HG02623 (cell line): Measurements from ENCODE around the gene OTOGL.
A peak's percentile ranks its signal among the peaks of the same experiment; 100 is the strongest.
"Not testable (repeated sequence)": the region's sequence is repeated elsewhere in the genome, so short reads cannot be mapped to it uniquely, and the experiment has no call there.

Experiments used
- ATAC-seq: cut with Tn5 transposase; IDR thresholded peaks from one replicate; pipeline ENCODE4 v1.9.1; 2021; ENCODE audit warnings: moderate library complexity; ENCODE audit not compliant: unreplicated experiment

Gene OTOGL

GRCh38 chr12:80129895-80130530 lies 30.7 kb downstream of the OTOGL start:
- ATAC-seq: no peak

- ATAC-seq: no peak
Measured at GRCh38 chr12:80135624-80136023, 36.3 kb downstream of the OTOGL start.

- ATAC-seq: no peak
Measured at GRCh38 chr12:80140005-80140404, 40.7 kb downstream of the OTOGL start.

GRCh38 chr12:80142640-80143039 lies 43.3 kb downstream of the OTOGL start:
- ATAC-seq: no peak

- no peak for ATAC-seq
Measured at GRCh38 chr12:80143537-80143936, 44.2 kb downstream of the OTOGL start.

GRCh38 chr12:80149547-80150313 lies 50.4 kb downstream of the OTOGL start:
- not testable (repeated sequence) for ATAC-seq

- no peak for ATAC-seq
Measured at GRCh38 chr12:80151131-80151530, 51.8 kb downstream of the OTOGL start.

- ATAC-seq: no peak
Measured at GRCh38 chr12:80154261-80154660, 54.9 kb downstream of the OTOGL start.

GRCh38 chr12:80156306-80156705 lies 57.0 kb downstream of the OTOGL start:
- no peak for ATAC-seq

GRCh38 chr12:80157645-80158044 lies 58.3 kb downstream of the OTOGL start:
- no peak for ATAC-seq

- no peak for ATAC-seq
Measured at GRCh38 chr12:80161612-80162011, 62.3 kb downstream of the OTOGL start.

GRCh38 chr12:80162177-80162576 lies 62.8 kb downstream of the OTOGL start:
- ATAC-seq: no peak

GRCh38 chr12:80165746-80166145 lies 66.4 kb downstream of the OTOGL start:
- no peak for ATAC-seq

- ATAC-seq: no peak
Measured at GRCh38 chr12:80166751-80167150, 67.4 kb downstream of the OTOGL start.

- no peak for ATAC-seq
Measured at GRCh38 chr12:80168936-80169335, 69.6 kb downstream of the OTOGL start.

GRCh38 chr12:80170915-80171314 lies 71.6 kb downstream of the OTOGL start:
- ATAC-seq: no peak

GRCh38 chr12:80173083-80173864 lies 73.9 kb downstream of the OTOGL start:
- no peak for ATAC-seq

- ATAC-seq: no peak
Measured at GRCh38 chr12:80175307-80175930, 76.1 kb downstream of the OTOGL start.

- no peak for ATAC-seq
Measured at GRCh38 chr12:80176706-80177105, 77.4 kb downstream of the OTOGL start.

- peak; percentile 86 for ATAC-seq
Measured at GRCh38 chr12:80178846-80179245, 79.5 kb downstream of the OTOGL start.

- ATAC-seq: no peak
Measured at GRCh38 chr12:80183939-80184338, 84.6 kb downstream of the OTOGL start.
